NCI-H524 treated with DMSO at 0.1 percent for 48 hours (cell line): Measurements from ENCODE around the gene DUSP8.

Experiments used
- DNase-seq: peaks from one replicate; lab custom pipeline; 2025; lab: John Stamatoyannopoulos, UW

The DUSP8 gene

GRCh38 chr11:1553808-1554594 lies 18.1 kb downstream of the DUSP8 start:
- DNase-seq, result no peak

DNA sequence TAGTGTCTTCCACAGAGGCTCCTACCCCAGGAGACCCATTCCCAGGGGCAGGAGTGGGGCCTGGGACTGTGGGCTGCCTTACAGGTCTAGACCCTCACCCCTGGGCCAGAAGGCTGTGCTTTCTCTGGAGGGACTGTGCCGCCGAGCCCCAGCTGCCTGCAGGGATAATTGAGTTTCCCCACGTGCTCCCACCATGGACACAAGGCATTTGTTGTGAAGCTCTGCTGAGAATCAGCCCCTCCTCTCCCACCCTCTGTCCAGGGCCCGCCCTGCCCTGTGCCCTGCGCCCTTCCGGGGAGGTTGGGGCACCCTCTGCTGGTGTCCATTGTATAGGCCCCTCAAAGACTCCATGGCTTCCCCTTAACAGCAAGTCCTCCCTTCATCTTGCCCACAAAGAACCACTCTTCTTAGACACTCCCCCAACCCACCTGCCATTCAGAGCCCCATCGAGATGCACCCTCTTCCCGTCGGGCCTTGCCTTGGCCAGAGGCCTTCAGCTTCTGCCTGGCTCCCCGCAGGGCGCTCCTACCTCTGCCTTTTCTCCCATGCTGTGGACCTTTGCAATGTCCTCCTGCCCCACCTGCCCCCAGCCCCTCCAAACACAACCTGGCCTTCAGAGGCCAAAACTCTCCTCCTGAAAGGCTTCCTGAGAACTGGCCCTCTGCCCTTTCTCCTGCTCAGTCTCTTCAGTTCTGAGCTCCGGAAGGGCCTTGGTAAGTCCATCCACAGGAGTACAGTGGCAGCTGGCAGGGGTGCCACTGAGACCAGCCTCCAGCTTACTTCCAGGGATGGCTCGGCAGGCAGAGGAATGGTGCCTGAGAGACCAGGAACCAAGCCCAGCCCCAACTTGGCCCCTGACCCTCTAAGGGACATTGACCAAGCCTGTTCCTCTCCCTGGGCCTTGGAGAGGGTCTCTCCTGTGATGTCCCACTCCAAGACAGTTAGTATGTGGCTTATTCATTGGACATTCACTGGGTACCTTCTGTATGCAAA lies 22.4 kb downstream of the DUSP8 start:
- DNase-seq, result no peak

GRCh38 chr11:1548221-1549070 lies 23.6 kb downstream of the DUSP8 start:
- DNase-seq, result no peak

GRCh38 chr11:1547467-1548098 lies 24.5 kb downstream of the DUSP8 start:
- no peak for DNase-seq

DNA sequence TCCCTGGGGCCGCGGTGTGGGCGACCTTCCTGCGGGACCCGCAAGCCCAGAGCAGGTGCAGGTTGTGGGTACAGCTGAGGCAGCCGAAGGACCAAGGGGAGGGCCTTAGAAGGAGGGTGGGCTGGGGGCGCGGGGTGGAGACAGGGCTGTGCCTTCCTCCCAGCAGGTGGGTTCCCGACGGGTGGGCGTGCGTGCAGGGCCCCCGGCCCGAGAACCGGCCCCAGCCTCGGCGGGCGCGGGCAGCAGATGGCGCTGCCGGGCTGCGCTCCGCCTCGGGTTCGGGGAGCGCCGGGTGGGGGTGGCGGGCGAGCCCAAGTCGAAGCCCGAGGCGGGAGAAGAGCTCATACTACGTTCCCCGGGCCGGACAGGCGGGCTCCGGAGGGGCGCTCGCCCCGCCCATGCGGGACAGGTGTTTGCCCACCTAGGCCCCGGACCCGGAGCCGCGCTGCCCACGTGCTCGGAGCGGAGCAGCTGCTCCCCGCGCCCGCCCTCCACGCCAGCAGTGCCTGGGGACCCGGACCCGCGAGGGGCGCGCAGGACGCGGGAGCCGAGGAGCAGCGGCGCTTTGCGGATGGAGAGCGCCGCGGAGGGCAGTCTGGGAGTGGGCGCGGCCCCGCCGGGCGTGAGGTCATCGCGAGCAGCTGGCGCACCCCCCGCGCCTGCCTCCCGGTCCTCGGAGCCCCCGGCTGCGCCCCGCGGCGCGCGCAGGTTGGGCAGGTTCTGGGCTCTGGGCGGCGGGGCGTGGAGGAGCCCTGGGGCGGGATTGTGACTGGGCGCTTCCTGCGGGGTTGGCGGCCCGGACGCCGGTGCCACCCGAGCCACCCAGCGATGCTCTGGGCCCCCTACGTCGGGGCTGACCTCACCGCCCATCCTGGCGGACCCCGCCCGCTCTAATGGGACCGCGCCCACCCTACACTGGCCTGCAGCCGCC lies 25.3 kb downstream of the DUSP8 start:
- DNase-seq, result no peak

DNA sequence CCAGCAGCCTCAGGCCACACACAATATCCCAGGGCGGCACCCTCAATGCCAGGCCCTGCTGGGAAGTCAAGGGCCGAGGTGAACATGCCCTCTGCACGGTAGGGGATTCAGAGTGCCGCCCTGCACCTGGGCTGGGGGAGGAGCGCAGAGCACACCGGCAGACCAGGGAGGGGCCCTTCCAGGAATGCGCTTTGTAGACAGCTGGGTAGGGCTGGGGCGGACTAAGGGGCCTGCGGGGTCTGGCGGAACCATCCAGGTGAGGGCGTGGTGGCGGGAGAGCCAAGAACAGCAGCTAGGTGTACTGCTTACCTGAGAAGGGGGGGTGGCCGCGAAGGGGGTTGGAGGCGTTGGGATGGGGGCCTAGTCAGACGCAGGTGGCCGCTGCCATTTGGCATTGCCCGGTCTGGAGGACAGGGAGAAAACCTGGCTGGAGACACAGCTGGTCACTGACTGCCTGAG lies 26.0 kb downstream of the DUSP8 start:
- DNase-seq, result no peak

DNA sequence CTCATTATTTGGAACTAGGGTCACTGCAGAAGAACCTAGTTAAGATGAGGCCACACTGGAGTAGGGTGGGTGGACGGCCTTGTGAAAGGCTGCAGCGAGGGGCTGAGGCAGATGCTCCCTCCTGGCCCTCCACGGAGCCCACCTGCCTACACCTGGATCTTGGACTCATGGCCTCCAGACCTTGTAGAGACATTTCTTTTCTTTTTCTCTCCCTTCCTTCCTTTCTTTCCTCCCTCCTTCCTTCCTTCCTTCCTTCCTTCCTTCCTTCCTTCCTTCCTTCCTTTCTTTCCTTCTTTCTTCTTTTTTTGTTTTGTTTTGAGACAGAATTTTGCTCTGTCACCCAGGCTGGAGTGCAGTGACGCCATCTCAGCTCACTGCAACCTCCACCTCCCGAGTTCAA lies 26.6 kb downstream of the DUSP8 start:
- no peak for DNase-seq

- DNase-seq, result no peak
Measured at GRCh38 chr11:1544536-1544935, 27.5 kb downstream of the DUSP8 start.

- DNase-seq, result no peak
Measured at GRCh38 chr11:1543606-1544263, 28.3 kb downstream of the DUSP8 start.

- no peak for DNase-seq
Measured at GRCh38 chr11:1542267-1542666, 29.8 kb downstream of the DUSP8 start.

- no peak for DNase-seq
Measured at GRCh38 chr11:1541474-1542204, 30.4 kb downstream of the DUSP8 start.

DNA sequence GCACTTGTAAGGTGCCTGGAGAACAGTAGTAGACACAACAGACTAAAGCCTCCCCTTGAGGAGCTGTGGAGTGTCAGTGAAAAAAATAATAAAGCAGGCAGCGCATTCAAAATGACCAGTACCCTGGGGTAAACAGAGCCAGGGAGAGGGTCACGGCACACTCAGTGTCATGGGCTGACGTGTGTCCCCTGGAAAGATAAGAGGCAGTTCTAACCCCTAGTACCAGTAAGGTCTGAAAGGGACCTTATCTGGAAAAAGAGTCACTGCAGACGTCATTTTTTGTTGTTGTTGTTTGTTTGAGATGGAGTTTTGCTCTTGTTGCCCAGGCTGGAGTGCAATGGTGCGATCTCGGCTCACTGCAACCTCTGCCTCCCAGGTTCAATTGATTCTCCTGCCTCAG lies 32.0 kb downstream of the DUSP8 start:
- no peak for DNase-seq

GRCh38 chr11:1538153-1538552 lies 33.9 kb downstream of the DUSP8 start:
- no peak for DNase-seq

DNA sequence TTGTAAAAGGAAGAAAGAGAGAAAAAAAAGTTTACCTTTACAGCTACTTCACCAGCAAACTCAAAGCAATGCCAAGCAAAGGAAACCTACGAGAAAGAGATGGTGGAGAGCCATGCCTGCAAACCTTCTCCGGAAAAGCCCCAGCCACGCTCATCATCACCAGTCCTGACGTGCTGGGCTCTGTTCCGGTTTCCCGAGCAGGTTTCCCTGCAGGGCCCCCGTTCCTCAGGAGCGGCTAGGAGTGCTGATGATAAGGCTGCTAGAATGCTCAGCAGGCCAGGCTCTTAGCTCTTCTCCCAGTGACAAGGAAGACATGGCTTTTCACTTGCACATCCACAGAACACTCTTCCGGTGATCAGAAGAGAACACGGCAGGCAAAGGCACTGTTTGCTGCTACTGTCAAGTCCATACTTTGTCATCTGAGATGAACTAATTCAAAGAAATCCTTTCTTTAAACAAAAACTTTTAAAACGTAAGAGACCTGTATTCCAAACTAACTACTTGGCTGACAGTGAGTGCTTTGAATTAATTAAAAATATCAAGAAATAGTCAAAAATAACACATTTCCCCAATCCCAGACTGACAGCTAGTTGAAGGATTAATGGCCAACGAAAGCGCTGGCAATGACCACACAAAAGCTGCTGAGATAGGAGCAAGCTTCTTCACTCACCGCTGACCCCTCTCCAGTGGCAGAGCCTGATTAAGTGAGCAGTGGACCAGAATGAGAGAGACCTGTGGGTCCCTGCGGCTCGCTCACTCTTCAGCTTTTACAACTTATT lies 35.8 kb downstream of the DUSP8 start:
- DNase-seq, result no peak

- DNase-seq, result no peak
Measured at GRCh38 chr11:1534682-1535081, 37.4 kb downstream of the DUSP8 start.

DNA sequence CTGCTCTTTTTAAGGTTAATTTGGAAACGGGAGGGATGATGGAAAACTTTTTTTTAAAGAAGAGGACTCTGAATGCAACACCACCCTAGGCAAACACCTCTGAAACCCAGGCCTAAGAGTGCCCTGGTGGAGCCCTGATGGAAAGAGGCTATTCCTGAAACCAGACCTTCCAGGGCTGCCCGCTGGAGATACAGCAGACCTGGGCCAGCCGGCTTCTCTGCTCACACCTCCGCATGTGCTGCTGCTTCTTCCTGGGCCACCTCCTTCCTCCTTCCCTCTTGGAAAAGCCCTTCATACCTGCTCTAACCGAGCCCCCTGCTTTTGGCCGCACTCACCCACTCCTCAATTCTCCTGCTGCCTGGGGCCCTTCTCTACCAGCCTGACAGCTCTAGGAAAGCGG lies 37.9 kb downstream of the DUSP8 start:
- DNase-seq, result no peak

DNA sequence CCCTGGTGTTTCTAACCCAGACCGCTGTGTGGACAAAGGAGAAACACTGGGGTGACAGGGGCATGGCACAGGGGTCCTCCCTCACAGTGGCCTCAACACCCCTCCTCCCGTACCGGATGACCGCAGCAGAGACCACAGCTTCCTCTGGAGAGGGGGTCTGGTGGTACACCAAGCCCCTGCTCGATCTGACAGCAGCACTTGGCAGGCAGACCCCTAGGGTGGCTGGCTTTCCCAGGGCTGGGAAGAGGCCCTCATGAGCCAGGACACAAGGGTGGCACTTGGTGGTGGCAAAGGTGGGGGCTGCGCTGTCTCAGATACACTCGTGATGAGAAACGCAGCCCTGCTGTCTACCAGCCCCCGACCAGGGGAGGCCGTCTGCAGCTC lies 38.7 kb downstream of the DUSP8 start:
- no peak for DNase-seq

DNA sequence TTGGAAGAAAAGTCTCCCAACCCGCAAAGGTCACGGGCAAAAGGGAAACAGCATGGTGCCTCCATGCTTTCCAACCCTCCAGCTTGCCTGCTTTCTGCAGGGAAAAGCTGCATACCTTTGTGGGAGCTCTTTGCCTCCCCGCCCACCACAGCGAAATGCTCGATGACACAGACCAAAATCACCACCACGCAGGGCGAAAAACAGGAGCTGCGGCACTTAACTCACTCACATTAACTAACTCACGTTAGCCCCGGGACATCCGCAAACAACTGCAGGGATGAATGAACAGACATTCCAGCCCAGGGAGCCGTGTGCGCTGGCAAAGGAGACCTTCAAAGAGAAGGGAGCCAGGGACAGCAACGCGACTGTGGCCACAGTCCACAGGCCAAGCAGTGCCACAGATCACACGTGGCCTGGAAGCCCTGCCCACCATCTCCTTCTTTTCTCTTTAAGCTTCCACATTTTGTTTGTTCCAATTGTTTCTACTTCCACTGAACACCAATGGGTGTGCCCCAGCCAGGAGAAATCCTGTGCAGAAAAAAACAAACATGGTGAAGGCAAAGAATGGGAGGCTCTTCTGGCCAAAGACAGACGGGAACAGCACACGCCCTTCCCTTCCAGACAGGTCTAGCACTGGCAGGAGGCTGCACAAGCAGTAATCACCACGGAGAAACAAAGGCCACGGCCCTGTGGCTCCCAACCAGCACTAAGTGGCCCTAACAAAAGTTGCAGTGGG lies 39.3 kb downstream of the DUSP8 start:
- no peak for DNase-seq
